Right lung (tissue), 5 donors: ENCODE results near the gene CDKN2B-AS1. TPM values are rescaled to one million over a fixed set of nuclear protein-coding genes. Genes with fewer than 3 reads are reported as not detected.

Experiments used
- DNase-seq, 2 donors: peaks; one replicate each; pipeline ENCODE4 v3.0.0-alpha.2; 2013
- polyA plus RNA-seq, 5 donors: library from polyadenylated mRNA; unstranded; fragments of 120-200 nt; gene quantifications; one replicate each; pipeline versions ENCODE4 v1.2.1 to v1.2.3, GENCODE V29; 2013; ENCODE audit warnings: inconsistent platforms in 1 of 5, low replicate concordance in 1 of 5; ENCODE audit not compliant: insufficient read length in 5 of 5, insufficient read depth in 1 of 5

The CDKN2B-AS1 gene
- polyA plus RNA-seq, 5 donors = 0.10 to 0.22 (median 0.20) TPM; not detected in 1

GRCh38 chr9:21982861-21983560 lies 11.6 kb upstream of the CDKN2B-AS1 start:
- no peak for DNase-seq

- no peak for DNase-seq
These were observed 11.0 kb upstream of the CDKN2B-AS1 start for GRCh38 chr9:21983561-21983935.

- DNase-seq = no peak
These were observed 10.5 kb upstream of the CDKN2B-AS1 start for GRCh38 chr9:21984101-21984500.

- no peak for DNase-seq
These were observed 8.5 kb upstream of the CDKN2B-AS1 start for GRCh38 chr9:21985964-21986667.

GRCh38 chr9:21988056-21988990 lies 6.3 kb upstream of the CDKN2B-AS1 start:
- DNase-seq = no peak

GRCh38 chr9:21989440-21990189 lies 5.0 kb upstream of the CDKN2B-AS1 start:
- no peak for DNase-seq

GRCh38 chr9:21991072-21991959 lies 3.3 kb upstream of the CDKN2B-AS1 start:
- no peak for DNase-seq

- DNase-seq = no peak
These were observed 1.6 kb upstream of the CDKN2B-AS1 start for GRCh38 chr9:21993007-21993406.

GRCh38 chr9:21993893-21994555 lies 567 bp upstream of the CDKN2B-AS1 start, which contains the start of gene CDKN2A:
CDKN2A (minus strand) TSS chr9:21994392.
- no peak for DNase-seq

- peak in 1 of 2 donors; percentile 37 for DNase-seq
These were observed 545 bp downstream of the CDKN2B-AS1 start for GRCh38 chr9:21995006-21995665.

- no peak for DNase-seq
These were observed 1.2 kb downstream of the CDKN2B-AS1 start for GRCh38 chr9:21995666-21996398.

- DNase-seq = no peak
These were observed 1.8 kb downstream of the CDKN2B-AS1 start for GRCh38 chr9:21996438-21996837.

GRCh38 chr9:21996858-21997257 lies 2.3 kb downstream of the CDKN2B-AS1 start:
- DNase-seq = no peak

GRCh38 chr9:21997480-21997879 lies 2.9 kb downstream of the CDKN2B-AS1 start:
- no peak for DNase-seq

- no peak for DNase-seq
These were observed 3.4 kb downstream of the CDKN2B-AS1 start for GRCh38 chr9:21998026-21998425.

GRCh38 chr9:22002038-22002437 lies 7.4 kb downstream of the CDKN2B-AS1 start:
- DNase-seq = no peak

GRCh38 chr9:22005021-22005701 lies 10.6 kb downstream of the CDKN2B-AS1 start:
- no peak for DNase-seq
